ENCODE results near the gene GALT.

The GALT gene

GRCh38 chr9:34686231-34686630, 39.8 kb downstream of the GALT start:
- DNase-seq: no peak

GRCh38 chr9:34686732-34687131, 40.3 kb downstream of the GALT start:
- DNase-seq: no peak

- no peak for DNase-seq
These were observed 41.0 kb downstream of the GALT start for GRCh38 chr9:34687276-34688030.

GRCh38 chr9:34688329-34689115, 42.0 kb downstream of the GALT start:
- DNase-seq: no peak

GRCh38 chr9:34689116-34689470, 42.6 kb downstream of the GALT start:
- no peak for DNase-seq

- DNase-seq: no peak
These were observed 43.0 kb downstream of the GALT start for GRCh38 chr9:34689512-34689911.

GRCh38 chr9:34690983-34691935, 44.8 kb downstream of the GALT start, which contains the start of gene CCL19:
TSS of gene CCL19 (minus strand) at chr9:34691276. CDS start at chr9:34691139, 137 bp downstream.
- no peak for DNase-seq

- DNase-seq: no peak
These were observed 45.5 kb downstream of the GALT start for GRCh38 chr9:34691936-34692315.

- DNase-seq: no peak
These were observed 47.1 kb downstream of the GALT start for GRCh38 chr9:34693560-34693959.

GRCh38 chr9:34694811-34695210, 48.3 kb downstream of the GALT start:
- no peak for DNase-seq

Data from NCI-H524 (cell line).